Measurements from ENCODE around the gene CD24.

DNA sequence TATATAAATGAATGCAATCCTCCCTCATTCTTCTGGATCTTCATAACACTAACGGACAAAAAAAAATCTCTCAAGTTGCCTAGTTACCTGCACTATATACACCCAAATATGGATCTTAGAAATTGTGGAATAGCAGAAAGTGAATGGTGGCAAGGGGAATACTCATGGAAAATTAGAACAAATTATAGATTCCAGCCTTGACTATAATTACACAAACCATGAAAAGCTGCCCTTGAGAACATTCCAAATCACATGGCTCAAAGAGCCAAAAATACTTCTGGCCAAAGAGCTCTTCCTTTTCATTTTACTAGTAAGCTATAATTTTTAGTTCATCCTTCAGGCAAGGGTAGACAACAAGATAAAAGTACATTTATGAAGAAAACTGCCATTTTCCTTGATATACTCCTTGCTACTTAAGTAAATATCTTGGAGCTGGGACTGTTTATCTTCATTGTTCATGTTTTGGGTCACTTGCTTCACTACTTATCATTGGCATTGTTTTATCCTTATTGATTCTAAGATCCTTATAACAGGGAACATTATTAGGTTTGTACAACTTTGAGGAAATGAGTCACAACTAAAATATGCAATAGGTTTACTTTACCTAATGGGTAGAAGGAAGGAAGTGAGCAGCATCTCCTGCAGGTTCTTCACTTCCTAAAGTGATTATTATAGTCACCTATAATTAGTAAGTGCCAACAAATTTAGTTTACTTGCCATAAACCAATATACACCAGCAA, 47.1 kb upstream of the CD24 start:
- TF ChIP-seq GATA2 (IDR thresholded peaks at IDR 0.05; ENCODE audit: low read depth, low read length) (no peak), GATA3 (IDR thresholded peaks at IDR 0.05; ENCODE audit: low read depth, low read length) (no peak)

Data from SH-SY5Y (cell line).